KBM-7 (cell line): ENCODE measurements around the gene JARID2.

Experiments used
- DNase-seq: peaks from one replicate; pipeline ENCODE4 v3.0.0-alpha.2; 2015
- in situ Hi-C: fragments of 300-500 bp; cut with MboI; formaldehyde crosslinking; loops from 2 replicates; pipeline ENCODE4 v1.14.3; 2020; ENCODE audit warnings: low sequenced_read_pairs, low pct_unique_long_range_greater_than_20kb, mixed read lengths

JARID2 gene

GRCh38 chr6:15301179-15302006 is 55.5 kb downstream of the JARID2 start:
- in situ Hi-C loops: no loop called here

DNA sequence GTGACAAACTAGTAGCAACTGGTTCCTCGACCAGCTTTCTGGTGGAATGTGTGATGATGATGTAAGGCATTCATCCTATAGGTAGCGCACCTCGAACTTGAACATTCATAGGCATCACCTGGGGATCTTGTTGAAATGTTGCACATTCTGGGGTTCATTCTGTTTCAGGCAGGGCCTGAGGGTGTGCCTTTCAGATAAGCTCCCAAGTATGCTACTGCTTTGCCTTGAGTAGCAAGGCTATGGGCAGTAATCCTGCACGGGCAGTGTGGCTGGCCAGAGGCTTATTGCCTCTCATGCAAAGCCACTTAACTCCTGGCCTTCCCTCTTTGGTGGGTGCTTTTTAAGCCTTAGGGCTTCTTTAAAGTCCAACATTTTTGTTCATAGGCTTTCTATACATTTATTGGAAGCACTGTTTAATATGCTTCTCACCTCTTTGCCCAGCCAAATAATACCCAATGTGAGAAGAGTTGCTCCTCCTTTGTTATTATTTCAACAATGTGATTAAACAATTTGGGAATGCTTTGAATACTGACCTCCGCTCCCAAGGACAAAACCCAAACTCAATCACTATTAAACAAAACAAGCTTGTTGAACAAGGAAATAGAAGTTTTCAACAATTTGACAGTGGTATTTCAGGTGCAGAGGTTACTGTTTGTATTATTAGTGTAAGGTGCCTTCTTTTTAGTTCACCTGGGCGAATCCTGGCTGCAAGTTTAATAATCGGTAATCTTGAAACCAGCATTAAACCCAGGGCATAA is 57.5 kb downstream of the JARID2 start:
- no peak for DNase-seq
- in situ Hi-C loops: no loop called here

More at GRCh38 chr6:15301179-15302006, 55.5 kb downstream of the JARID2 start:
- no peak for DNase-seq

DNA sequence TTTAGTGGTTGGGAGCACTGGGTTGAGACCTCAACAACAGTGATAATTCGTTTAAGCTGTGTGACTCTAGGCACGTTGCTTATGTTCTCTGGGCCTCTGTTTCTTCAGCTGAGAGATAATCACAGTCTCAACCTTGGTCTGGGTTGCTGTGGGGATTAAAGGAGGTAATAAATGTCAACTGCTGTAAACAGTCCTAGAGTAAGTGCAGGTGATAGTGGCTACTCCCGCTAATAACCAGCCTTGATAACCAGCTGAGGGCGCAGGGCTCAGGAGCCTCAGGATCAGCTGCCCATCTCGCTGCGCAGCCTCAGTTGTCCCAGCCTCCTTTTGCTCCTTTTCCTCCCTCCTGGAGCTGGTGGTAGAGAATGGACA is 58.0 kb downstream of the JARID2 start:
- in situ Hi-C loops: no loop called here
- no peak for DNase-seq

GRCh38 chr6:15304337-15305042 is 58.6 kb downstream of the JARID2 start:
- no peak for DNase-seq
- in situ Hi-C loops: no loop called here

DNA sequence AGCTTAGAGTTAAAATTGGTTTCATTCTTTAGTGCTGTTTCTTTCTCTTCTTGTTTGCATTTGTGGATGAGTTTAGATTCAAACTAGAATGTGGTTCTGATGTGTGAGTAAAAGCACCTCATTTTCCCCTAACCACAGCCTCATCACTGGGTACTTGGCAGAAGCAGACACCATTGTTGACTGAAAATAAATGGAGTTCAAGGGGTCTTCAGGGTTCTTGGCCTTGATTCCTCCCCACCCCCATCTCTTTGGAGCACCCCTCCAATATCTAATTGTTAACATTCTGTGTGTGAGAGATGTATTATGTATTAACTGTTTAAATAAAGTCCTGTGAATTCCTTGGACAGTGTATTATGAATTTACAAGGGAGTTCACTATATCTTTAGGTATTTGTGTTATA is 59.6 kb downstream of the JARID2 start:
- in situ Hi-C loops: no loop called here
- DNase-seq: no peak

DNA sequence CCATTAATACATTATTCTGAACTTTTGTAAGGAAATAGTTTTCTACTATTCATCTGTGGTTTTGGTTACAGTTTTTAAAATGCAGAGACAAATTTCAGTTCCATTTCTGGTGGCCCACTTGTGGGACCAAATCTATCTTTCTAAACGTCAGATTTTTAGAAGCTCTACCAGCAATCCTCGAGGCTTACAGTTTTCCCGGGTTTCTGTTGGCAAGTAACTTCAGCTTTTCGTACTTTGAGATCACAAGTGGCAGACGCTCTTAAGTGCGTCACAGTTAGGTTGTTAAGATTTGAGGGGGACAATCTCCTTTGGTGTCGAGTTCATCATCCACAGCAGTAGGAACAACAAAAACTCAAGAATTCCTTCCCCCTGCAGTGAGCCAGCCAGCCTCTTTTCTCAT is 60.0 kb downstream of the JARID2 start:
- in situ Hi-C loops: no loop called here

GRCh38 chr6:15308435-15309213 is 62.8 kb downstream of the JARID2 start:
- in situ Hi-C loops: no loop called here

More for the DNA sequence above, 60.0 kb downstream of the JARID2 start:
- DNase-seq: no peak

DNA sequence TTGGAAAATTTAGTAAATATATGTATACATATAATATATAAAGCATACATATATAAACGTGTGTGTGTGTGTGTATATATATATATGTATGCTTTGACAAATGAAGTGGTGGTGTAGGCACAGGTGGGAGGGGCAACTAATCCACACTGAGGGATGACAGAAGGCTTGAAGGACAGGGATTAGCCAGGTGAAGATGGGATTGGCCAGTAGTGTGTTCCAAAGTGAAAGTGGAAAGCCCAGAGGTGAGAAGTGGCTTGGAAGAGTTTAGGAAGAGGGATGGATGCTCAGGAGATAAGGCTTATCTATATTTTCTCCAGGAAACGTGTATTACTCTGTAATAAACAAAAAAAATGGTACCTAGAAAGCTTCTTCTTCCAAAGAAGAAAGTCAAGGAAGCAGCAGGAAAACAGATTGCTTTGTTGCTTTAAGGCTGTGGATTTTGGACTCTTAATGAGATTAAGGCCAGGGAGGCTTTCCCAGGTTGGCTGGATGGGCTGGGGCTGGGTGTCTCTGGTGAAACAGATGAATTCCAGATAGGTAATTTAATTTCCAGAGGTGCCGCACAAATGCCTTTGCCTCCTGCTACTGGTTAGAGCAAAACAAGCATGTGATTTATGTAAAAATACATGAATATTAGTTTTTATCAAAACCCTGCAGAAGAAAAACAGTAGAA is 63.9 kb downstream of the JARID2 start:
- in situ Hi-C loops: no loop called here
- no peak for DNase-seq

More at GRCh38 chr6:15308435-15309213, 62.8 kb downstream of the JARID2 start:
- peak; percentile 62 for DNase-seq

GRCh38 chr6:15310680-15311079 is 64.8 kb downstream of the JARID2 start:
- in situ Hi-C loops: no loop called here
- DNase-seq: no peak

DNA sequence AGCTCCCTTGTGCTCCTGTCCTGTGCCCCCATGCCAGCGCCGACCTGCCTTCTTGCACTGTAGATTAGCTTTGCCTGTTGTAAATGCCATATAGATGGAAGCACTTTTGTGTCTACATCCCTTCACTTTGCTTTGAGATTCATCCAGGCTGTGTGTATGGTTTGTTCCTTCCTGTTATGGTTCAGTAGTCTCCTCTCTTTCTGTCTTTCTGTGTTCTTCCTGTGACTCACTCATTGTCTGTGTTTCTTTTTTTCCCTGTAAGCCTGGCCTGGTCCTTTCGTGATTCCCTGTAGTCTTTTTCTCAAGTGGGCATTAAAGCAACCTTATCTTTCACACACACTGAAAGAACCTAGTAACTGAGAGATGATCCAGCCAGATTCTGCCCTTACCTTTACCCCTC is 66.6 kb downstream of the JARID2 start:
- peak; percentile 63 for DNase-seq
- in situ Hi-C loops: no loop called here

DNA sequence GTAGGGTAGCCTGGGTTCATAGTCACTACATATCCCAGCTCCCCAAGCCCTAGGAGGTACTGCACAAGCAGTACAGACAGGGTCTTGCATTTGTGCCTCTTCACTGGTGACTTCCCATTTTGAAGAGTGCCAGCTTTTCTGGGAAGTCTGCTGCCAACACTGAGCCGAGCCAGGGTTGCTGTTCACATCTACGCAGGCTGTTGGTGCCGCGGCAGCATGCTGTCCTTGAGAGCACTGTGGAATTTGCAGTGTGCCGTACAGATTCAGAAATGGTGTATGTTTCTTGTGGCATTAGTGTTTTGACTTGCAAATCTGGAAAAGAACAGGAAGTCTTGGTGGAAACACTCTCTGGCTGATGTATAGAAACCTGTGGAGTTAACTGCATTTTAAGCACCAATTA is 67.5 kb downstream of the JARID2 start:
- in situ Hi-C loops: no loop called here
- peak; percentile 45 for DNase-seq

DNA sequence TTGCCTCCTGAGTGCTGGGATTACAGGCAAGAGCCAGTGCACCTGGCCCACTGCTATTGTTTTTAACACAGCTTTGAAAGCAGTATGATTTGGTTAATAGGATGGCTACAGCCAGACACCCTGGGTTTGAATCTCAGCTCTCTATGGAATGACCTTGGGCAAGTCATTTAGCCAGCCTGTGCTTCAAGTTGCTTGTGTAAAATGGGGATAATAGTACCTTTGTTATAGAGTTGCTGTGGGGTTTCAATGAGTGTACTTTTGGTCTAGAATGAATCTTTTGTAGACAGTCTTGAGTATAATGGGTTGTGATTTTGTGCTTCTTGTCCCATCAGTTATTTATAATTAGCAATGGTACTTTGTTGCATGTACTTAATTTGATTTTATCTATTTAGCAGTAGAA is 70.9 kb downstream of the JARID2 start:
- DNase-seq: no peak
- in situ Hi-C loops: no loop called here

DNA sequence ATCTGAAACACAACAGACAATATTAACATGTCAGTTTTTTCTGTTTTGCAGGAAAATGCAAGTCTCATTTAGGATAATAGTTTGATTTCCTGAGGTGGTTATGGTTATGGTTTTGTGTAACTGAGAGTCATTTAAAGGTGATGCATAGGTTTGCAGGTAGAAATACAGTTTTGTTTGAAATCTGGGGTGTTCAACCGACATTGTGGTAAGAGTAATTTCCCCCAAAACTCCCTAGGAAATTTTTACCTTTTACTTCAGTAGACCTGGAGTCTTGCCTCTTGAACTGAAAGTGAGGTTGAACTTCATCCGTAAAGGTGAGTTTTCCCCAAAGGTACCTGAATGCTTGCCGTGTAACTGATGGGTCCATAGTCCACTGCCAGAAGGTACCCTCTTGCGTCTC is 71.4 kb downstream of the JARID2 start:
- in situ Hi-C loops: no loop called here
- DNase-seq: no peak

- in situ Hi-C loops: no loop called here
- DNase-seq: no peak
These were observed 72.3 kb downstream of the JARID2 start for GRCh38 chr6:15317934-15318902.

GRCh38 chr6:15319677-15320076 is 73.8 kb downstream of the JARID2 start:
- in situ Hi-C loops: no loop called here
- no peak for DNase-seq

GRCh38 chr6:15320693-15321092 is 74.8 kb downstream of the JARID2 start:
- in situ Hi-C loops: no loop called here
- no peak for DNase-seq

- no peak for DNase-seq
- in situ Hi-C loops: no loop called here
These were observed 76.3 kb downstream of the JARID2 start for GRCh38 chr6:15322184-15322583.
